HG02610 (cell line): ENCODE measurements around the gene ZNF800.

ENCODE experiments used
- ATAC-seq: cut with Tn5 transposase; IDR thresholded peaks from one replicate; pipeline ENCODE4 v1.9.1; 2021; ENCODE audit warnings: mild to moderate bottlenecking, moderate library complexity; ENCODE audit not compliant: unreplicated experiment

ZNF800 gene

GRCh38 chr7:127350586-127350985 lies 41.9 kb downstream of the ZNF800 start:
- no peak for ATAC-seq

DNA sequence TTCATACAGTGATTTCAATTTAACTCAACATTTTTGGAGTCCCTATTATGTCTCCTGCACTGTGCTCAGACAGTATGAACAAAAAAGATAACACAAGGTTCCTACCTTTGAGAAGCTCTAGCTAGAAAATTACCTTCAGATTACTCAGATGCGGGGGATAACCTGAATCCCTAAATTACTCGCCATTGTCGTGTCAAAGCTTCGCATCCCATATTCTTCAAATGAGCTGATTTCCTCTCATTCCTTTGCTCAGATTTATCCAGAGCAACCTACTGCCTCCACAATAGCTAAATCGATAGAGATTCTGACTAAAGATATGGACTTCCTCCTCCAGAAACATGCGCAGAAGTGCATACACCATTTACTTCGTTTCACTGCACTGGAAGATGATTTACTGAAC lies 42.6 kb downstream of the ZNF800 start:
- ATAC-seq = no peak

GRCh38 chr7:127348247-127348631 lies 44.3 kb downstream of the ZNF800 start:
- no peak for ATAC-seq

DNA sequence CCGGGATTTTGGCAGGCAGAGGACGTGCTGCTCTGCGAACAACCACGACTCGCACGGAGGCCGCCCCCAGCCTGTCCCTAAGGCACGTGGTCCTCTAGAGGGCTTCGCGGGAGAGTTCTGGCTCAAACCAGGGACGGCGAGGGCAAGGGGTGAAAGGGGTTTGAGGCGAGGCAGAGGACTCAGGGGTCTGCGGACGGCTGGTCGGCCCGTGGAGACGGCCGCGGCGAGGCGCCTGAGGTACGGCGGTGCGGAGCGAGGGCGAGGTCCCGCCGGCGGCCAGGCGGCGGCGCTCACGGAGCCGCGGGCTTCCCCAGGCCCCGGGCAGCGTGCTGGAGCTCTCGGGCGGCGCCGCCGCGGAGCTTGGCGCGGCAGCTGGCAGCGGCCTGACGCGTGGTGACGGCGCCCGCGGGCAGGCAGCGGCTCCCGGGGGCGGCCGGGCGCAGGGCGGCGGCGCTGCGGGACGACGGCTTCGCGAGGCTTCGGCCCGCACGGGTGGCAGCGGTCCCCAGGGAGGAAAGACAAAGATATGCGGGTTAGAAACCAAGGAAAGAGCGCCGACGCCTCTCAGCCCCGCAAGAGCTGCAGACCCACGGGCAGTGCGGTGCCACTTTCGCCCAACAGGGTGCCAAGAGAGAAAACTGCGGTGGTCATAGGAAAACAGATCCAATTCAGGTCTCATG lies 44.8 kb downstream of the ZNF800 start:
- ATAC-seq = peak; percentile 97

DNA sequence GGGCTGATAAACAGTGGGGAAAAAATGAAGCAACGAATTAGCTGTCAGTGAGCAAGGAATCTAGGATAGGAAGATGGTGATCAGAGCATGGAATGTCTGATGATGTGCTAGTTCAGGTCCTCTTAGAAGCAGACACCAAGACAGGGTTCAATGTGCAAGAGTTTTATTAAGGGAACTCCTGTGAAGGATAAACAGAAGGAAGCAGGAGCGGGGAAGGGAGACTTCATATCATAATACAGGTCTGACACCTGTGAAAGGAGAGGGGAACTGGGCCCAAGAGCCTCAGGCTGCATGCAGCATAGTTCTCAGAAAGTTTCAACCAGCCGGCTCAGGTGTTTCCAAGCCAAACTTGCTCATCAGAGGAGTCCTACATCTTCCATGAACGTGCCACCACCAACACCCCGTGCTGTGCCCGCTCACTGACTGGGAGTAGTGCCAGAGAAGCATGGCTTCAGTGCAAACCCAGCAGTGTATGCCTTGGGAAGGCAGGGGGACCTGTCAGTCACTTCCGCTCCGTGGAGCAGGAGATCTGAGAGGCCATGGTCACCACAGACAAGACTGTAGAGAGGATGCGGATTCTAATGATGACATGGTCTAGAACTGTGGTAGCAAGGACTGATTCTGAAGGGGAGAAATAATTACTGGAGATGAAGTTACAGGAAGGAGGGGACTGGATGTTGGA lies 45.8 kb downstream of the ZNF800 start:
- ATAC-seq = no peak

DNA sequence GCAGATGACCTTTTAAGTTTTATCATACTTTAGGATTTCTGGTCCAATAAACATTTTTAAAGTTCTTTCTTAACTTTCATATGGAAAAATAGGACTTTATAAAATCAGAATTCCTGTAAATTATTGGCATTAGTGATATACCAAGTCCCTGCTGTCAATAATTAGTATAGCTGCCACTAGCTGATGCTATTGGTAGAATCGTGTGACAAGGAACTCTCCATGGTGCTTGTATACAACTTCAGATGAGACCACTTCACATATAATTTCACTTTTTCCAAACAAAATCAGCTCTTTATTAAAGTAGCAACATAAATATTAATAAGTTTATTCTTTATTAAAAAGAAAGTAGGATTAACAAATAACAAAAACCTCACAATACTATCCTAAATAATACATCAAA lies 49.9 kb downstream of the ZNF800 start:
- ATAC-seq = no peak

DNA sequence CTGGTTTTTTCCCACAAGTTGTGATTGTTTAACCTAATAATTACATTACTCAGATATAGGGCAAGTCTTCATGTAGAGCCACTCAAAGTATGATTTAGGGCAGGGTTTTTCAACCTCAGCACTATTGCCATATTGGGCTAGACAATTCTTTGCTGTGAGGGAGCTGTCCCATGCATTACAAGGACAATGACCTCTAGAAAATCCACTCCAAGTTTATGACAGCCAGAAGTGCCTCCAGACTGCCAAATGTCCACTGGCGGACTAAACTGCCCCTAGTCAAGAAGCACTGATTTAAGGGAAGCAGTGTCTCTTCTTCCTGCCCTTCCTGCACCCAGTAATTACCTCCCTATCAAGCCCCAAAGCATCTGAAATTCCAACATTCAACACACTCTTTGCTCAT lies 54.4 kb downstream of the ZNF800 start:
- ATAC-seq = no peak

DNA sequence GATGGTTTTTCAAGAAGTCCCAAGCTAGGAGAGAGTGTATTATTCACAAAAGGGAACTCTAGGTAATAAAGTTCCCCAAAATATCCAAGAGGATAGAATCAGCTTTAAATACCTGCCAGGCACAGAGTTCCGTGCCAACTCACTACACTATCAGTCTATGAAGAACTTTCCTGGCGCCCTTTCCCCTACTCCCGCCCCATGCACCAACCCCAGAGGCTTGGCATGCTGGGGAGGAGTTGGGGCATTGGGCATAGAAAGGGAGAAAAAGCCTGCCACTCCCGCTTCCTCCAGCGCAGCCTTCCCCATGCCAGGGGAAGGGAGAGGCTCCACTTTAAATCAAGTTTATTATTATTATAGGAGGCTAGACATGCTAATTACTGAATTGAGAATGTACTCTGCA lies 54.9 kb downstream of the ZNF800 start:
- no peak for ATAC-seq

DNA sequence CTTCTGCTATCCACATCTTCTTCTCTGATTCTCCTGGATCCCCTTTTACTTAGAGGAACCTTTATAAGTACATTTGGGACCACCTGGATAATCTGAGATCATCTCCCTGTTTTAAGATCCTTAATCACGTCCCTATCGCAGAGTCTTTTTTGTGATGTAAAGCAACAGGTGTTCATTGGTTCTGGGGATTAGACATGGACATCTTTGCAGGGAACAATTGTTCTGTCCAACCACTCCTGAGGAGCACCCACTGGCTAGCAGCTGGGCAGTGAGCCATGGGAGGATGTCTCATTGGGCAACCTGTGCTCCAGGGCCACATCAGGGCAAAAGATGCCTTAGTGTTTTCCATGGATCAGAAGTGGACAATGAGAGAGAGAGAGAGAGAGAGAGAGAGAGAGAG lies 56.0 kb downstream of the ZNF800 start:
- ATAC-seq = no peak

DNA sequence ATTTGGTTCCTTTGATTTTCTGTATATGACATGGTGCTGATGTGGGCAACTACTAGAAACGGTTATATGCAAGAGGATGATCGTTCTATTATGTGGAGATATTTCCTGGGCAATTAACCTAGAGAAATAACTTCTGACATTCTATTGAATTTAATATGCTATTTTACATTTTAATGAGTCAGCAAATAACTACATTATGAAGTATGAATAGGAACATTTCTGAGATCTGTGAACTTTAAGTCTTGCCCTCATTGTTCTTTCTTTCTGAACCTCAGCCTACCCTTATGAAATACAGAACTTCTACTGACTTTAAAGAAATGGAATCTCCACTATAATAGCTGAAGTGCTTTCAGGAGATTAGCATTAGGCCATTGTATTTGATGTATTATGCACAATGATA lies 59.6 kb downstream of the ZNF800 start:
- ATAC-seq = no peak

DNA sequence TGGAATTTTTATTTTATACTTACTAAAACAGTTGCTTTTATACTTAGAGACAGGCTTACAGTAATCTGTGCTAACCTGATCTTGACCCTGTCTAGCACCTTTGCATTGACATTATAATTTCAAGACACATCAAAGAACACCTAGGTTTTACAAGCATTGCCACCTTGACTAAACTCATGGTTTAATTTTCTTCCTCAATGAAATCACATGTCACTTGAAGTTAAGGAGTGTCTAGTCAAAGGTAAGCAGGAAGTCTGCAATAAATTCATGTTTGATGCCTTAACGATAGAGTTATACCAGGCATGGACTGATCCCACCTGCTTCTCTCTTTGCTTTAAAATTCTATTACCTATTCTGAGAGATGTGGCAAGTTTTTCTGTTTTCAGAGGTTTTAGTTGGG lies 62.4 kb downstream of the ZNF800 start:
- ATAC-seq = no peak

GRCh38 chr7:127322832-127323493 lies 69.5 kb downstream of the ZNF800 start:
- ATAC-seq = no peak

DNA sequence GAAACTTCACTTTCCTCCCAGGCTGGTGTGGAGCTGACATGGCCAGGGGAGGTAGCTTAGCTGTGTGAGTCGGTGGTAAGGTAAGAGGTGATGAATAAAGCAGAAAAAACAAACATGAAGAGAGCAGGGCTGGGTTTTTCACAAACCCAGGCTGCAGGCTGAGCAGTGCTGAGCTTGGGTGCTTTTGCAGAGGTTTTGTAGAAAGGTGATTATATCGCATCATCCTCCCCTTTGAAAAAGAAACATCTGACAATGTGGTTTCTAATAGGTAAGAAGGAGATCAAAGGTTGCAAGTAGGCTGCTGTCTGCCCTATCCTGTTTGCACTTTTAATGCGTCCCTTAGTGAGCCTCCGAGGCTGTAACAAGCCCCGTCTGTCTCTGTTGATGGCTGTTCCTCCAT lies 70.2 kb downstream of the ZNF800 start:
- no peak for ATAC-seq

- ATAC-seq = no peak
Measured at GRCh38 chr7:127320974-127321373, 71.5 kb downstream of the ZNF800 start.
